GM10847 (cell line): ENCODE measurements around the gene KRTCAP3.

Experiments
- POLR2A ChIP-seq: IDR thresholded peaks from 2 replicates; pipeline ENCODE4 v1.6.1; 2011; ENCODE audit not compliant: insufficient read length; ENCODE audit errors: extremely low read depth

KRTCAP3 gene

DNA sequence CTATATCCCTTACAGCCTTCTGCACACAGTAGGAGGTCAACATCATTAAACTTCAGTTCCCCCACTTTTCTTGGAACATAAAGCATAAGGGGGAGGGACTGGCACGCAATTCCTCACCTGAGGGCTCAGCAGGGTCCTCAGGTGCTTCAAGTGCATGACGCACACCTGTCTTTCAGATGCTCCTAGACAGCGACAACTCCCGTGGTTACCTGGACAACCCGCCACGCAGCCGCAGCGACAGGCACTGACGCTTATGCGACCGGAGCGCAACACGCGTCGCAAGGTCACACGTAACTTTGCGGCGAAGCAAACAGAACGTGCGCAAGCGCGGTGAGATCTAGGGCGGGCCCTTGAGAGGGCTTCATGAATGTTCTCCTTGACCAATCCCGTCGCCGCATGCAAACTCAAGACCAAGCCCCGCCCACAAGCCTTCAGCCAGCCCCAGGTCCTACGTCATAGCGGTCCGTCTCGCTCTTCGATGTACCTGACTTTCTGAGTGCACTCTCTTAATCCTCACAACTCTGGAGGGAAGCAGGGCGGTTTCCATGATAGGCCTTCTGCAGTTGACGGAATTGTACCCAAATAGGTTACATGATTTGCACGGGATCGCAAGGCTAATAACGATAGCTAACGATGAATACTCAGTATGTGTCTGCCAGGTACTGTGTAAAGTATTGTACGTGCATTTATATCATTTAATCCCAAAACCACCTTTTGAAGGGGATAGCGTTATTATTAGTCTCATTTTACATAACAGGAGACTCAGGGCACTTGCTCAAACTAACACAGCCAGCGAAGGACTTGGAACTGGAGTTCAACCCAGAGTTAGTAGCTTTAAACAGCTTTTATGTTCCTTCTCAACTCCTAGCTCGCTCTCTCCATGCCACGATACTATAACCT, 47.6 kb downstream of the KRTCAP3 start, which contains the start of gene IFT172:
TSS of gene IFT172 (minus strand) at position 246 of the 900 bp plus-strand sequence. CDS start at position 156, 90 bp downstream.
- TF ChIP-seq POLR2A = peak; percentile 39

DNA sequence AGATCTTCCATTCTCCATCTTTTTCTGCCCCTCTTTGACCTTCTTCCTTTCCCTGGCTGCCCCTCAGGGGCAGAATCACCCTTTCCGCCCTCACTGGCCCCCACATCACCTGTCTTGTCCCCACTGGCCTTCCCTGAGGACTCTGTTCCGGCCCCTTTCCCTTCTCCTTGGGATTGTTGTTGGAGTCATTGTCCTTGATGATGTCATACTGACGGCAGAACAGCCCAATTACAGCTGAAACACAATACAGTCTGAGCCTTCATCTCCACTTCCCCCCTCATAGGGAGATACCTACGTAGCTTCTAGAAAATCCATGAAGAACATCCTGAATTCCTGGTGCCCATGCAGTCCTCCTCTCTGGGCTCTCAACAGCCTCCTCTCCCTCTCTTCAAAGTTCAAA, 50.4 kb downstream of the KRTCAP3 start:
- TF ChIP-seq POLR2A = no peak

DNA sequence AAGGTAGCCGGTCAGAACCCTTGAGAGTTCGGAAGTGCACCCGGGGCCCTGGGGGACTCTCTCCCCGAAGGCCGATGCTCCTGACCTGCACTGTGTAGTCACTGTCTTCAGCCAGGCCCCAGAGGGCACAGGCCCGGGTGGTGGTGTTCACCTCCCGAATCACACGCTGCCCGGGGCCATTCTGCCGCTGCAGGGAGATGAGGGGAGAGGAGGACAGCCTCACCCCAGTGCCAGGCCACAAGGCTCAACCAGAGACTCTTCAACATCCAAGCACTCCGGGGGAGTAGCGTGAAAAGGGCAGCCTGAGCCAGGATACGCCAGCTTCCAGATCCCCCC, 51.7 kb downstream of the KRTCAP3 start:
- no peak for TF ChIP-seq POLR2A
